Activated CD4-positive, alpha-beta memory T cell treated with anti-CD3 and anti-CD28 coated beads for 36 hours (primary cell): ENCODE data around the gene STK39. TPM values are rescaled to one million over a fixed set of nuclear protein-coding genes. Genes with fewer than 3 reads are reported as not detected.
A peak's percentile ranks its signal among the peaks of the same experiment; 100 is the strongest.

Source experiments
- CTCF ChIA-PET: fragments of 350-600 bp; sonication (Branson Sonifier 250); formaldehyde crosslinking; loops from one replicate; lab custom pipeline; 2021; ENCODE audit warnings: antibody characterized with exemption, inconsistent platforms; lab: Charles Lee
- POLR2A ChIA-PET: fragments of 350-600 bp; sonication (Branson Sonifier 250); formaldehyde crosslinking; loops from one replicate; lab custom pipeline; 2021; ENCODE audit warnings: antibody characterized with exemption; lab: Charles Lee
- DNase-seq: peaks from one replicate; pipeline ENCODE4 v3.0.0-alpha.2; 2020
- H3K27ac Mint-ChIP-seq: one replicate; pipeline ENCODE4 v1.8.0; 2021; ENCODE audit warnings: mixed read lengths
- H3K27me3 Mint-ChIP-seq: one replicate; pipeline ENCODE4 v1.8.0; 2021; ENCODE audit warnings: mixed read lengths
- H3K36me3 Mint-ChIP-seq: one replicate; pipeline ENCODE4 v1.8.0; 2021; ENCODE audit warnings: mixed read lengths
- H3K4me1 Mint-ChIP-seq: one replicate; pipeline ENCODE4 v1.8.0; 2021; ENCODE audit warnings: low read depth, mixed read lengths
- H3K4me3 Mint-ChIP-seq: one replicate; pipeline ENCODE4 v1.8.0; 2021; ENCODE audit warnings: mild to moderate bottlenecking, mixed read lengths
- H3K9me3 Mint-ChIP-seq: one replicate; pipeline ENCODE4 v1.8.0; 2021; ENCODE audit warnings: mixed read lengths
- intact Hi-C: fragments of 100-400 bp; cut with micrococcal nuclease; formaldehyde crosslinking; loops from one replicate; pipeline ENCODE4 v1.15.1; 2023
- total RNA-seq, 2 experiments: library from RNA; stranded (reverse); gene quantifications; one replicate each; pipeline ENCODE4 v1.2.3, GENCODE V29; 2021

STK39 gene
- total RNA-seq, 2 experiments from 2014 or later, result 53.8 to 55.4 TPM

GRCh38 chr2:168002021-168002553 is 245.3 kb downstream of the STK39 start:
- no peak for DNase-seq
- H3K36me3 Mint-ChIP-seq, result peaks cover 34% of the 10 kb centered on the region
- ChIA-PET CTCF (interaction anchor here (0.7 to 1.0 kb wide), 2 partner anchors 31 to 117 kb away, joined by 3 read pairs; no protein-coding TSS in a partner anchor), POLR2A (interaction anchor here (0.9 kb wide), 1 partner anchor 9 kb away, joined by 3 read pairs; no protein-coding TSS in a partner anchor)
- H3K9me3 Mint-ChIP-seq, result no peaks in the 10 kb centered on the region
- no peaks in the 10 kb centered on the region for H3K27me3 Mint-ChIP-seq
- H3K27ac Mint-ChIP-seq, result peak overlapping the region; percentile 40
- peak overlapping the region; percentile 18 for H3K4me3 Mint-ChIP-seq
- H3K4me1 Mint-ChIP-seq, result peaks cover 23% of the 10 kb centered on the region
- intact Hi-C loops, result loop anchor here (1.0 kb wide), 1 partner anchor 33 kb away; no protein-coding TSS in a partner anchor

GRCh38 chr2:167992278-167992677 is 255.1 kb downstream of the STK39 start:
- H3K36me3 Mint-ChIP-seq, result peaks cover 25% of the 10 kb centered on the region
- no peak overlapping the region for H3K4me3 Mint-ChIP-seq
- no peaks in the 10 kb centered on the region for H3K4me1 Mint-ChIP-seq
- no peaks in the 10 kb centered on the region for H3K9me3 Mint-ChIP-seq
- no peak for DNase-seq
- no peaks in the 10 kb centered on the region for H3K27me3 Mint-ChIP-seq
- no peak overlapping the region for H3K27ac Mint-ChIP-seq
- intact Hi-C loops, result no loop called here
- ChIA-PET POLR2A (no interaction called here), CTCF (no interaction called here)

DNA sequence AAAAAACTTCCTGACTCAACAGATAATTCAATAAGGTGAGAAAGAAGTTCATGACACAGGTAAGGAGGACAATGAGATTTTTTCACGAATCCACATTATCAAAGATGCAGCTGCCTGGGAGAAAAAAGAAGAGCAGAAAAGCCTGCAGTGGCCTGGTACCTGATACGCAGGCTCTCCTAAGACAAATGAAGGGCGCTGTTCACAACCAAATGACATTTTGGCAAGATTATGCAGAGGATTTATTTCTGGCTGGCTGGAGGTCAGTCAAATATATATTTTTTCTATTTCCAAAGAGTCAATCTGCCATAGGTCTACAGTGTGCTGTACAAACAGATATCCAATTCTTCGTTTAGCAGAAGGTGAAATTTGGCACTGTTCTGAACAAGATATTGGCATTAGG is 257.3 kb downstream of the STK39 start:
- Mint-ChIP-seq H3K27me3 (no peaks in the 10 kb centered on the region), H3K36me3 (peaks cover 22% of the 10 kb centered on the region), H3K27ac (no peak overlapping the region), H3K9me3 (no peaks in the 10 kb centered on the region), H3K4me3 (no peak overlapping the region), H3K4me1 (no peaks in the 10 kb centered on the region)
- CTCF ChIA-PET, result no interaction called here
- POLR2A ChIA-PET, result no interaction called here
- DNase-seq, result no peak
- intact Hi-C loops, result no loop called here

DNA sequence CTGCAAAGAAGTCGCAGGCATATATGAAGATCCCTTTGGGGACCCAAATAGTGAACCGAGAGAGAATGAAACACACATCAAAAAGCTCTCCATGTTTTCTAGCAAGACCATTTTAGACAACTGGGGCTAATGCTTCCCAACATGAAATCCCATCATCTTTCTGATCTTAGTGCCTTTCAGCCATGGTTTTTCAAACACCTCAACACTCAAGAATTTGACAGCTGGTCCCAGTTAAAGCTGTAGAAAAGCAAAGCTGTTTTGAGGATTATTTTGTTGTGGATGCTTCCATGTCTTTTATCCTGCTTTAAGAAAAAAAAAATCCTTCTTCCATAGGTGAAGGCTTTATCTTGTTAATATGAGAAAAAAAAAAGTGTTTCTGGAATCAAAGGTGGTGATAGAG is 259.1 kb downstream of the STK39 start:
- CTCF ChIA-PET, result interaction anchor here (1.3 kb wide), 1 partner anchor 131 kb away, joined by 5 read pairs; no protein-coding TSS in a partner anchor
- Mint-ChIP-seq H3K4me3 (no peak overlapping the region), H3K27ac (no peak overlapping the region), H3K36me3 (peaks cover 33% of the 10 kb centered on the region), H3K9me3 (no peaks in the 10 kb centered on the region), H3K27me3 (no peaks in the 10 kb centered on the region), H3K4me1 (no peaks in the 10 kb centered on the region)
- DNase-seq, result no peak
- intact Hi-C loops, result no loop called here
- POLR2A ChIA-PET, result no interaction called here

DNA sequence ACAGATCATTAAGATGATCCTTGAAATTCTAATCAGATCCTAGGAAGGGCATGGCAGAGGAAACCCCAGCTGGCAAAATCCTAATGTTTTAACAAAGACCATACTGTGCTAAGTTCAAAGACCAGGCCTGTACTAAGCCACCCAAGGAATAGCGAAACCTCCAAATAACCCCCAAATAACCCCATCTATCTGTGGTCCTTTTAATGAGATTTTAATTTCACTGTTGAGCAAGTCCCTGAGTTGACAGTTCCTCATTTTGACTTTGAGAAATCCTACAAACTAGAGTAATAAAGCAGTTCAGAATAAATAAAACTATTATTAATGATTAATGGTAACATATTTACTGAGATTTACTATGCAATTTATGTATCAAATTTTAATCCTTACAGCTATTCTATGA is 259.8 kb downstream of the STK39 start:
- CTCF ChIA-PET, result interaction anchor here (1.3 kb wide), 1 partner anchor 131 kb away, joined by 5 read pairs; no protein-coding TSS in a partner anchor
- H3K4me3 Mint-ChIP-seq, result no peak overlapping the region
- no peaks in the 10 kb centered on the region for H3K4me1 Mint-ChIP-seq
- H3K9me3 Mint-ChIP-seq, result no peaks in the 10 kb centered on the region
- H3K36me3 Mint-ChIP-seq, result peaks cover 37% of the 10 kb centered on the region
- no peak overlapping the region for H3K27ac Mint-ChIP-seq
- H3K27me3 Mint-ChIP-seq, result no peaks in the 10 kb centered on the region
- no peak for DNase-seq
- POLR2A ChIA-PET, result no interaction called here
- intact Hi-C loops, result no loop called here

- no peaks in the 10 kb centered on the region for H3K4me1 Mint-ChIP-seq
- H3K4me3 Mint-ChIP-seq, result no peak overlapping the region
- H3K9me3 Mint-ChIP-seq, result no peaks in the 10 kb centered on the region
- no peaks in the 10 kb centered on the region for H3K27me3 Mint-ChIP-seq
- intact Hi-C loops, result no loop called here
- CTCF ChIA-PET, result no interaction called here
- H3K27ac Mint-ChIP-seq, result no peak overlapping the region
- DNase-seq, result no peak
- H3K36me3 Mint-ChIP-seq, result peaks cover 35% of the 10 kb centered on the region
- POLR2A ChIA-PET, result no interaction called here
Measured at GRCh38 chr2:167987026-167987425, 260.4 kb downstream of the STK39 start.

DNA sequence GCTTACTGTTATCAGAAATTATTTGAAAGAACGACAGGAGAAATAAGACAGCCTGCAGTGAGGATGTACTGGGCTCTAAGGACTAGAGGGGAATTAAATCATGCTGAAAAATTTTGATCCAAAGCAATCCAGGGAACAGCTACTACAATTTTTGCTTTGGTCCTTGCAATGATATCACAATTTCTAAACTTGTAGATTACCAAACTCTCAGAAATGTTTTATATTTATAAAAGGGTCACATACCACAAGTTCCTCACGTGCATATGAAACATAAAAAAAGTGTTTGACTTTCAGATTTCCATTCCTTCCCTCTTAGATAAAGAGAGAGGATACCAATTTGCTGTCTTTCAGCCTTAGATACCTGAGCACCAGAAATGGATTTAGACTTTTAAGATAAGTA is 261.2 kb downstream of the STK39 start:
- Mint-ChIP-seq H3K36me3 (peaks cover 35% of the 10 kb centered on the region), H3K27me3 (no peaks in the 10 kb centered on the region), H3K27ac (no peak overlapping the region), H3K9me3 (no peaks in the 10 kb centered on the region), H3K4me3 (no peak overlapping the region), H3K4me1 (no peaks in the 10 kb centered on the region)
- CTCF ChIA-PET, result no interaction called here
- POLR2A ChIA-PET, result no interaction called here
- DNase-seq, result no peak
- intact Hi-C loops, result no loop called here

DNA sequence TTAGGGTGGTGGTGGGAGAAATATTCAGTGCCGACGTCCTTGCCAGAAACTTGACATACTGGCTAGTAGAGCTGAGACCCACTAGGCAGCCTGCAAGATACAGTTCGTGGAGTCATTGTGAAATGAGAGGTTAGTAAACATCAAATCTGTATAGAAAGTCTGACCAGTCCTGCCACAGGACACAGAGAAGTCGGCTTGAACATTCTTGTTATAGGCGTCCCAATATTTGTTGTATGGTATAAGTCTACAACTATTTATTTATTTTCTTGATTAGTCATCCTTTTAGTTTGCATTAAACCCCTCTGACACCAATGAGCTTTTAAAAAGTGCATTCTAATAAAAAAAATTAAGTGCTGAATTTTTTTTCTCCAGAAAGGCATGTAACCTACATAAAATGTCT is 265.4 kb downstream of the STK39 start:
- intact Hi-C loops, result no loop called here
- no peak for DNase-seq
- POLR2A ChIA-PET, result no interaction called here
- Mint-ChIP-seq H3K9me3 (no peaks in the 10 kb centered on the region), H3K27me3 (no peaks in the 10 kb centered on the region), H3K36me3 (peaks cover 52% of the 10 kb centered on the region), H3K4me3 (no peak overlapping the region), H3K27ac (no peak overlapping the region), H3K4me1 (no peaks in the 10 kb centered on the region)
- CTCF ChIA-PET, result interaction anchor here (0.7 kb wide), 1 partner anchor 137 kb away, joined by 3 read pairs; no protein-coding TSS in a partner anchor

DNA sequence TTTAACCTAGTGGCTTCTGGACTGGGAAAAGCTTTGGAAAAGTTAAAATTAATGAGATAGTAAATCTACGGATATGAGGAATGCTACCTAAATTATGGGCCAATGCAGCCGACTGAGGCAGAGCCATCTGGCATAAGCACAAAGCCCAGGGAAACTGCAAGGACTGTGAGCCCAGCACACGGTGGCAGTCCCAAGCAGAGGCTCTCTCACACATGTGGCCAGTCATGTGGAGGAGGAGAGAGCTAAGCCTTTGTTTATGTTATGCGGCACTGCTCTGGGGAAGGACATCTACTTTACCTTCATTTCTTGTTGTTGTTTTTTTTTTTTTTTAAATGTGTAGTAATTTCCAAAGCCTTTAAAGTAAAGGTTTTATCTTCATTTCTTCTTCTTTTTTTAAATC is 267.0 kb downstream of the STK39 start:
- ChIA-PET CTCF (no interaction called here), POLR2A (no interaction called here)
- DNase-seq, result no peak
- Mint-ChIP-seq H3K36me3 (peaks cover 52% of the 10 kb centered on the region), H3K4me3 (no peak overlapping the region), H3K9me3 (no peaks in the 10 kb centered on the region), H3K27ac (no peak overlapping the region), H3K27me3 (no peaks in the 10 kb centered on the region), H3K4me1 (no peaks in the 10 kb centered on the region)
- intact Hi-C loops, result no loop called here

GRCh38 chr2:167972746-167973145 is 274.6 kb downstream of the STK39 start:
- intact Hi-C loops, result no loop called here
- H3K36me3 Mint-ChIP-seq, result peaks cover 36% of the 10 kb centered on the region
- H3K9me3 Mint-ChIP-seq, result peaks cover 21% of the 10 kb centered on the region
- no peak overlapping the region for H3K27ac Mint-ChIP-seq
- no peaks in the 10 kb centered on the region for H3K4me1 Mint-ChIP-seq
- H3K27me3 Mint-ChIP-seq, result no peaks in the 10 kb centered on the region
- ChIA-PET POLR2A (interaction anchor here (0.6 kb wide), 1 partner anchor 14 kb away, joined by 3 read pairs; no protein-coding TSS in a partner anchor), CTCF (interaction anchor here (1.5 kb wide), 1 partner anchor 147 kb away, joined by 5 read pairs; no protein-coding TSS in a partner anchor)
- DNase-seq, result no peak
- H3K4me3 Mint-ChIP-seq, result no peak overlapping the region

GRCh38 chr2:167972020-167972419 is 275.4 kb downstream of the STK39 start:
- no peaks in the 10 kb centered on the region for H3K27me3 Mint-ChIP-seq
- H3K9me3 Mint-ChIP-seq, result peaks cover 21% of the 10 kb centered on the region
- no peak overlapping the region for H3K4me3 Mint-ChIP-seq
- intact Hi-C loops, result no loop called here
- peaks cover 33% of the 10 kb centered on the region for H3K36me3 Mint-ChIP-seq
- no peak overlapping the region for H3K27ac Mint-ChIP-seq
- no peak for DNase-seq
- H3K4me1 Mint-ChIP-seq, result peaks cover under 1% of the 10 kb centered on the region
- ChIA-PET POLR2A (no interaction called here), CTCF (no interaction called here)

DNA sequence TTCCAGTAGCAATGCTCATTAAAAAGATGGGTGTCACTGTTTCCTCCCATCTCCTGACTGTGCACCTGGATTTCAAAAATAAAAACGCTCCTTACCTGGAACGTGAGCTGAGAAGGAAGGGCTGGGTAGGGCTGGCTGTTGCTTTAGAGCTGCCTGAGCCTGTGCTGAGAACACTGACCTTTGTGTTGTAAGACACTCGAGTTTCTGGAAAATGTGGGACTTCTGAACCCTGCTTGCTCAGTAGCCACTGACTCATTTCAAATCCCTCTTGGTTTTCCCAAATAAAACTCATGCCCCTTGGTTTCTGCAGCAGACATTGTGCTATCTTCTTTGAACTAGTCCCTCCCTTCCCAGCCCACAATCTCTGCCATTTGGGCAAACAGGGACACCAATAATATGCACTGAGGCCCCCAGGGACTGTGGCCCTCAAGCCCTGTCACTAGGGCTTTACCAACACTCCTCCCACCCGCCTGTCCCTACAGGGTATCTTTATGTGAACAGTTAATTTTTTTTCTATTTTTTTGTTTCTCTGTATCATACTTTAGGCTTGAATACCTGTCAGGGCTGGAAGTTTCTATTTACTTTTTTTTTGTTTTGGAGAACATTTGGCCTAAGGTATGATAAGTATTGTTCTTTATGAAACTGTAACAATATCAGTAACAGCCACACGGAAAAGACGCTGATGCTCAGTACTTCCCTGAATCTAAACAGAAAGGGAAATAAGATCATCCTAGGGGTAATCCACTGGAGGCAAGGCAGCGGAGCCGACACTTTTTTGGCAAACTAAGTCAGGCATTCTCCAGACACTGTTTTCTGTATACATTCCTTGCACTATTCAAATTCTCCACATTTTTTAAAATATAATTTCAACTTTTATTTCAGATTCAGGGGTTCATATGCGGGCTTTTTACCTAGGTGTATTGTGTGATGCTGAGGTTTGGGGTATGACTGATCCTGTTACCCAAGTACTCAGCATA is 280.2 kb downstream of the STK39 start:
- Mint-ChIP-seq H3K27ac (no peak overlapping the region), H3K4me1 (peaks cover 11% of the 10 kb centered on the region), H3K27me3 (no peaks in the 10 kb centered on the region), H3K36me3 (peaks cover 34% of the 10 kb centered on the region), H3K4me3 (no peak overlapping the region), H3K9me3 (peaks cover 6% of the 10 kb centered on the region)
- DNase-seq, result no peak
- CTCF ChIA-PET, result interaction anchor here (2.8 kb wide), 1 partner anchor 151 kb away, joined by 11 read pairs; no protein-coding TSS in a partner anchor
- POLR2A ChIA-PET, result no interaction called here
- intact Hi-C loops, result no loop called here
